HK-2 (cell line): ENCODE data around the gene MYCL.
"Not testable (repeated sequence)": the region's sequence is repeated elsewhere in the genome, so short reads cannot be mapped to it uniquely, and the experiment has no call there.

Experiments used
- DNase-seq: peaks from one replicate; pipeline ENCODE4 v3.0.0-alpha.2; 2018; ENCODE audit not compliant: unreplicated experiment

The MYCL gene

DNA sequence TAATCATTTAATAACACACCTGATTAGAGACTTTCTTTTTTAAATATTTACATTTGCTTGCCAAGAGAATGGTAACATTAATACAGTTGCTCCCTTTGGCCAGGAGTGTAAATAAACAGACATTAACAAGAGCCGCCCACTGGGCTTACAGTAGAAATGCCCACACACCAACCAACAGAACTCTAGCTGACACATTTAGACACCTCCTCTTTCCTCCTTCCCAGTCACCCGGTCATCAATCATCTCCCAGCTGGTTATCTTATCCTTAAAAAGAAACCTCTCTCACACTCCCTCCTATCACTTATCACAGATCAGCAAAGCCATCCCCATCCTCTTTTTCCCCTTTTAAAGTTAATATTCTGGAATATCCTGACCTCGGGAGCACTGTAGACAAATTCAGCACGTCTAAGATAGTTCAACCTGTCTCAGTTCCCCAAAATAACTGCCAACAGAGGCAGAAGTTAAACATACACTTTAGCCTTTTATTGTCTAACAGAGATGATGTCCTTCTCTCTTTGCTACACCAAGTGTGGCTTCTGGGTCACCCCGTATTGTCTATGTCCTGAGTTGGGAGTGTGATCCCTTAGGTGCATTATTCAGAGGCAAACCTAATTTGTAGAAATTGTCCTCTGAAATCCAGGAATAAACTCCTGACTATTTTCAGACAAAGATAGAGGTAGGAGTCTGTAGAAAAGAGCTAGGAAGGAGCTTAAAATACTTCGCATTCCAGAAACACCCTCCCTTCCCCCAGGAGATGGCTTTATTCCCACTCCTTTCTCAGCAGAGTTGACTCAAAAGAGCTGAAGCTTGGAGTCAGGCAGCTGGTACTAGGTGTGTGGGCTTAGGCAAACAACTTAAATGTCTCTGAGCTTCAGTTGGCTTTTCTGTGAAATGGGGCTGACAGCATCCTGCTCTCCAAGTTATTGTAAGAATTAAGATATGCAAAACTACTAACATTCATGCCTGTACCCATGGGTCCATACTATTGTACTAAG lies 8.8 kb downstream of the MYCL start:
- peak; percentile 40 for DNase-seq

DNA sequence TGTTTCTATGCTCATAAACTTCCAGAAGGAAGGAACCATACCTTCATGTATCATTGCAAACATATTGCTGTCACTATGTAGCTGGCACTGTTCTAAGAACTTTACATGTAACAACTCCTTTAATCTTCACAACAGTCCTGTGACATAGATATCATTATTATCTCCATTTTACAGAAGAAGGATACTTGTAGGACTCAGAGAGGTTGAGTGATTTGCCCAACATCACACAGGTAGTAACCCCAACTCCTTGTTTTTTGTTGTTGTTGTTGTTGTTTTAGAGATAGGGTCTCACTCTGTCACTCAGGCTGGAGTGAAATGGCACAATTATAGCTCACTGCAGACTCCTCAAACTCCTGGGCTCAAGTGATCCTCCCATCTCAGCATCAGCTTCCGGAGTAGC lies 10.8 kb downstream of the MYCL start:
- DNase-seq: no peak

DNA sequence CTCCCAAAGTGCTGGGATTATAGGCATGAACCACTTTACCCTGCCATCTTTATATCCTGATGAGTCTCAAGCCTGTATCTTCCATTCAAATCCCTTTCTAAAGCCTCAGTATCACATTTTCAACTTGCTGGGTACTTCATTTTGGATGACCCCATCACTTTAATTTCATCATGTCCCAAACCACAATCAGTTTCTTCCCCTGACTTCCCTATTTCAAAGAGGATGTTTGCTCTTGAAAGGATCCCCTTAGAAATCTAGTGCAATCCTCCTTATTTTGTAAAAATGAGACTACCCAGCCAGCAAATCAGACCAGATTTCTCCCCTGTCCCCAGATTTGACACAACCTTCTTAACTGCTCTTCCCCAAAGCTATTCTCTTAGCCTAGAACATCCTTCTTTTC lies 11.4 kb downstream of the MYCL start:
- no peak for DNase-seq

DNA sequence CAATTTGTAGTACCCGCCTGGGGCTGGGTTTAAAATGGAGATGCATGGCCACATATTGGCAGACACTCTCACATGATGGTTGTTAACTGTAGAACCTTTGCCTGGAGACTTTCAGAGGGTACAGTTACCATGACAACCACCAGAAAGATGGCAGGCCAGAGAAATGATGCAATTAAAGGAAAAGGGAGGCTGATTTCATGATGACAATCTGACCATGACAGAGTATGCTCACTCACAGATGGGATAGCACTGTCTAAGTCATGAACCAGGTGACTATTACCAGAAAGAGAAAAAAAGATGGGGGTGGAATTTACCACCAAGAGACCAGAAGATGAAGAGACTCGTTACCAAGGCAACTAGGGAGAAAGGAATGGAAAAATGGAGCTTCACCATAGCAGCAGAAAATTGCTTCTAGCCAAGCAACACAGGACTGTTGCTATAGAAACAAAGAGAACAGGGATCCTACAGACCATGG lies 14.9 kb downstream of the MYCL start:
- DNase-seq: no peak

DNA sequence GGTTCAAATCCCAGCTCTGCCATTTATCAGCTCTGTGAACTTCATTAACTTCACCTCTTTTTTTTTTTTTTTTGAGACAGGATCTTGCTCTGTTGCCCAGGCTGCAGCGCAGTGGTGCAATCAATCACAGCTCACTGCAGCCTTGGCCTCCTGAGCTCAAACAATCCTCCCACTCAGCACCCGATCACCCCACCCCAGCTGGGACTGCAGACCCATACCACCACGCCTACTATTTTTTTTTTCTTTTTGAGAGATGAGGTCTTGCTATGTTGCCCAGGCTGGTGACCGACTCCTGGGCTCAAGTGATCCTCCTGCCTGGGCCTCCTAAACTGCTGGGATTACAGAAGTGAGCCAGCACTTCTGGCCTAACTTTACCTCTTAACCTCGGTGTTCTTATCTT lies 16.2 kb downstream of the MYCL start:
- no peak for DNase-seq

DNA sequence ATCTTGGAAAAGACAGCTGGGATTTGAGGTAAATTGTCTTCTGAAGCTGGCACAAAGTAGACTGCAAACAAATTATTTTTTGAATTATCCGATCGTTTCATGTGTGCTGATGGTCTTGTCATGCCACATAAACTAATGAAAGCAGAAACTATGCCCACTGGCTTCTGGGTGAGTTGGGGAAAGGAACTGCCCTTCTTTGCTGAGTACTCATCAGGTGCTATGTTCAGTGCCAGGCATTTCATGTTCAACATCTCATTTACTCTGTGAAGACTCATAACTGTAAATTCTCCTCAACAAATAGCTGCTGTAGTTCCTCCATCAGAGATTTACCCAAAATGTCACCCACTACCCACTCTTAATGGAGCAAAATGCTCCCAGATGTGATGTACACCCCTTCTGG lies 19.6 kb downstream of the MYCL start:
- no peak for DNase-seq

DNA sequence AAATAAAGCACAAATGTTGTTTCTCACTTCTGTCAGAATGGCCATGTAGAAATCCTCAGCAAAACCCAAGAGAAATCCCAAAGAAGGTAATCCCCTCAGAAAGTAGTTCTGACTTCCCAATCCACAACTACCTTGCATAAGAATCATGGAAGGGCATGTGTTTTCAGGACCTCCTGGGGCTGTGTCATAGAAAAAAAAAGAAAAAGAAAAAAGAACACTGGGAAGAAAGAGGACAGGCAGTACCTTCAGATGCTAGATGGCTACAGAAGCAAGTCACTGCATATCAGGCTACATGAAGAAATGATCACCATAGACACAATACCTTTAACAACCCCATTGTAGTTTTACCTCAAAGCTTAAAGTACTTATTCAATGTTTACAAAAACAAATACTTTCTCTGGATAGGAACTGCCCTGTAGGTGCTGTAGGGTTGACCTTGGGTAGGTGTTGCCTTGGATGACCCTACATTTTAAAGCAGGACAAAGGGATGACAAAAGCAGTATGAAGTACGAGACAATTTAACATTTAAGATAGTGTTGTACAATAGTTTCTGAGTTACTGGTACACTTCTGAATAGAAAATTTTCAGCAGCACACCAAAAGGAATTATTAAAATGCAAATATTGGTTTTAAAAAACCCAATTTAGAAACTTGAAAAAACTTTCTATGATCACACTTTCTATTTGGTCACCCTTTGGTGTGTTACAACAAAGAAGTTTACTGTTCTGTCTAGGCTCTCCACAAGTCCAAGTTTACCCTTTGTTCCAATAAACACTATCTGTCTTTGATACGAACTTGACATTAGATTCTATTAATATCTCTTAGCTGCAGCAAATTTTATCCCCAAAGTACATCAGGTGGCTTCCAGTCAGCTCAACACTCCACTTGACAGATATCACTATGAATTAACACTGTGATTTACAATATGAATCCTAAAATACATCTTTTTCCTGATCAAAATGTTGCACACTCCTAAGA lies 23.4 kb downstream of the MYCL start:
- no peak for DNase-seq

DNA sequence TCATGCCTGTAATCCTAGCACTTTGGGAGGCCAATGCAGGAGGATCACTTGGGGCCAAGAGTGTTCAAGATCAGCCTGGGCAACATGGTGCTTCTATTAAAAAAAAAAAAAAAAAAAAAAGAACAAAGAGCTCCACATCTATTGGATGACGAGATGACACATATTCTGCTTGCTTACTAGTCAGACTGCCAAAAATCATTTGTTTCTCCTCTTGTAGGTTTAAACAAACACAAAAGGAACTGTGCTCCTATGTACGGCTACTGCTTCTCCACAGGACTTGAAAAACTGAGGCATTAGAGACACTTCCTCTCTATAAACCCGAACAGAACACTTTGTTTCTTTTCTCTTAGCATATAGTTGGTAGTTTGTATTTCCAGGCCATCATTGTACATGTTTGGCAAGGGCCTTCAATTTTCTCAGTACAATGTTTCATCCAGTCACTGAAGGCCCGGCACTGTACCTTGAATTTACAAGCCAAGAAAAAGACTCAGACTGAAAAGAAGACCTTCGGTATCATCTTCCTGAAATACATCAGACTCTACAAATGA lies 24.4 kb downstream of the MYCL start:
- no peak for DNase-seq

DNA sequence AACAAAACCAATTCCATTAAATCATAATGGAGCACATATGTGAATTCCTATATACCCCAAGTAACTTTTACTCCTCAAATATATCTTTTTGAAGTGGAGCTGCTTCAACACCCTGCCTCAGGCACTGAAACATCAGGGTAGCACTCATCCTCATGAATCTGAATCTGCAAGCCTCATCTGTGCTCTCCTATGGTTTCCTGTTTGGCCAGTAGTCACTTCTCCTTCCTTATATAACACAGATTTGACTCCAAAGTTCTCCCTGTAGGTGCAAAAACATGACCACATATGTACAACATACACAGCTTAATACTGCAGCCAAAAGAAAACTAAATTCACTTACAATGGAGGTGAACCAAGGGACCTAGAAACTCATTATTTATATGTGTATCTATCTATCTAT lies 25.6 kb downstream of the MYCL start:
- no peak for DNase-seq

DNA sequence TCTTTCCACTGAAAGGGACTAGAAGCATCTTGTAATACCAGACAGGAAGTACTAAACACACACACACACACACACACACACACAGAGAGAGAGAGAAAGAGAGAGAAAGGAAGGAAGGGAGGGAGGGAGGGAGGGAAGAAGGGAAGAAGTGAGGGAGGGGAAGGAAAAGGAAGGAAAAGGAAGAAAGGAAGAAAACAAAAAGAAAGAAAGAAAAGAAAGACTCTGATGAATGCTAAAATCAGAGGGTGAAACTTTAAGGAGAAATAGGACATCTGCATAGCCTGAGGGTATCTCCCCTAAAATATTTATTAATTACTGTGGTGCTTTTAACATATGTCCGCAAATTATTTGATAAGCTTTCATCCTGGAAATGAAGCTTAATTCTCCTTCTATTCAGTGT lies 29.0 kb downstream of the MYCL start:
- DNase-seq: no peak

DNA sequence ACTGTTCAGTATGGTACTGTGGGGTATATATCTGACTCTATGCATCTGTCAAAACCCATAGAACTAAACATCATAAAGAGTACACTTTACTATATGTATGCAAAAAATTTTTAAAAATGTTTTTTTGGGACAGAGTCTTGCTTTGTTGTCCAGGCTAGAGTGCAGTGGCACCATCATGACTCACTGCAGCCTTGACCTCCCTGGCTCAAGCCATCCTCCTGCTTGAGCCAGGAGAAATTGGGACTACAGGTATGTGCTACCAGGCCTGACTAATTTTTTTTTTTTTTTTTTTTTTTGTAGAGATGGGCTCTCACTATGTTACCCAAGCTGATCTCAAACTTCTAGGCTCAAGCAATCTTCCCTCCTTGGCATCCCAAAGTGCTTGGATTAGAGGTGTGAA lies 29.9 kb downstream of the MYCL start:
- no peak for DNase-seq

DNA sequence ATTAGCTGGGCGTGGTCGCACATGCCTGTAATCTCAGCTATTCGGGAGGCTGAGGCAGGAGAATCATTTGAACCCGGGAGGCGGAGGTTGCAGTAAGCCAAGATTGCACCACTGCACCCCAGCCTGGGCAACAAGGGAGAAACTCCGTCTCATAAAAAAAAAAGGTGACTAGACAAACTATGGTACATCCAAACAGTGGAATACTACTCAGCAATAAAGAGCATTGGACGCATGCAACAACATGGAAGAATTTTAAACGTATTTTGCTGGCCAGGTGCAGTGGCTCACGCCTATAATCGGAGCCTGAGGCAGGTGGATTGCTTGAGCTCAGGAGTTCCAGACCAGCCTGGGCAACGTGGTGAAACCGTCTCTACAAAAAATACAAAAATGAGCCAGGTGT lies 30.7 kb downstream of the MYCL start:
- not testable (repeated sequence) for DNase-seq

DNA sequence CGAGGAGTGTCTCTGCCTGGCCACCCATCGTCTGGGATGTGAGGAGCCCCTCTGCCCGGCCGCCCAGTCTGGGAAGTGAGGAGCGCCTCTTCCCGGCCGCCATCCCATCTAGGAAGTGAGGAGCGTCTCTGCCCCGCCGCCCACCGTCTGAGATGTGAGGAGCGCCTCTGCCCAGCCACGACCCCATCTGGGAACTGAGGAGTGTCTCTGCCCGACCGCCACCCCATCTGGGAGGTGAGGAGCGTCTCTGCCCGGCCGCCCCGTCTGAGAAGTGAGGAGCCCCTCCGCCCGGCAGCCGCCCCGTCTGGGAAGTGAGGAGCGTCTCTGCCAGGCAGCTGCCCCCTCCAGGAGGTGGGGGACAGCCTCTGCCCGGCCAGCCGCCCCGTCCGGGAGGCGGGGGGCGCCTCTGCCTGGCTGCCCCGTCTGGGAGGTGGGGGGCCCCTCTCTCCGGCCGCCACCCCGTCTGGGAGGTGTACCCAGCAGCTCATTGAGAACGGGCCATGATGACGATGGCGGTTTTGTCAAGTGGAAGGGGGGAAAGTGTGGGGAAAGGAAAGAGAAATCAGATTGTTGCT lies 32.1 kb downstream of the MYCL start:
- DNase-seq: not testable (repeated sequence)

DNA sequence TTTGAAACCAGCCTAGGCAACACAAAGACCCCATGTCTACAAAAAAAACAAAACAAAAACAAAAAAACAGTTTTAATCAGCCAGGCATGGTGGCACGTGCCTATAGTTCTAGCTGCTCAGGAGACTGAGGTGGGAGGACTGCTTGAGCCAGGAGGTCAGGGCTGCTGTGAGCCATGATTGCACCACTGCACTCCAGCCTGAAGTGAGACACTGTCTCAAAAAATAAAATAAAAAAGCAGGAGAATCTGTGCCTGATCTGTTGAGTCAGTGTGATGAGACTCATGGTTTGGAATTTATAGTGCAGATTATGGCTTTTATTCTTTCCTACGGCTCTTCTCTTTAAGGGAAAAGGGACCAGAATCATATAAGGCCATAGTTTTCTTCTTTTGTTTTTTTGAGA lies 35.0 kb downstream of the MYCL start:
- DNase-seq: no peak

DNA sequence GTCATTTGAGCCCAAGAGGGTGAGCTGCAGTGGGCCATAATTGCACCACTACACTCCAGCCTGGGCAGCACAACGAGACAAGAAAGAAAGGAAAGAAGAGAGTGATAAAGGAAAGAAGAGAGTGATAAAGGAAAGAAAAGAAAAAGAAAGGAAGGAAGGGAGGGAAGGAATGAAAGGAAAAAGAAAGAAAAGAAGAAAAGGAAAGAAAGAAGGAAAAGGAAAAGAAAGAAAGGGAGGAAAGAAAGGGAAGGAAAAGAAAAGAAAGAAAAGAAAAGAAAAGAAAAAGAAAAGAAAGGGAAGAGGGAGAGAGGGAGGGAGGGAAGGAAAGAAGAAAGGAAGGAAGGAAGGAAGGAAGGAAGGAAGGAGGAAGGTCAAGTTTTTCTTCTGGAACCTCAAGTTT lies 36.0 kb downstream of the MYCL start:
- no peak for DNase-seq

DNA sequence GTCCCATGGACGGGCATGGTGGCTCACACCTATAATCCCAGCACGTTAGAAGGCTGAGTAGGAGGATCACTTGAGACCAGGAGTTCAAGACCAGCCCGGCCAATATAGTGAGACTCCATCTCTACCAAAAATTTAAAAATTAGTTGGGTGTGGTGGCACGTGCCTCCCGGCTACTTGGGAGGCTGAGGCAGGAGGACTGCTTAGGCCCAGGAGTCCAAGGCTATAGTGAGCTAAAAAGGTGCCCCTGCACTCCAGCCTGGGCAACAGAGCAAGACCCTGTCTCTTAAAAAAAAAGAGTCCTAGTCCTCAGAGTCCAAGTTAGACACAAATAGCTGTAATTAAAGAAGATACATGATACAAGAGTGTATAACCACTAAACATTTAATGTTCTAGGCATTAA lies 38.5 kb downstream of the MYCL start:
- no peak for DNase-seq

DNA sequence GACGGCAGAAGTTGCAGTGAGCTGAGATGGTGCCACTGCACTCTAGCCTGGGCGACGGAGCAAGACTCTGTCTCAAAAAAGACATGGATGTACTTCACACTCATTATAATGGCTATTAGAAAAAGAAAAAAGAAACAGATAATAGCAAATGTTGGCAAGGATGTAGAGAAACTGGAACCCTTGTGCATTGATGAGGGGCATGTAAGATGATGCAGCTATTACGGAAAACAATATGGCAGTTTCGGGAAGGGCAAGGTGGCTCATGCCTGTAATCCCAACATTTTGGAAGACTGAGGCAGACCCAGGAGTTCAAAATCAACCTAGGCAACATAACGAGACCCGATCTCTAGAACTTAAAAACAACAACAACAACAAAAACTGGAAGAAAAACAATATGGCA lies 40.7 kb downstream of the MYCL start:
- no peak for DNase-seq

DNA sequence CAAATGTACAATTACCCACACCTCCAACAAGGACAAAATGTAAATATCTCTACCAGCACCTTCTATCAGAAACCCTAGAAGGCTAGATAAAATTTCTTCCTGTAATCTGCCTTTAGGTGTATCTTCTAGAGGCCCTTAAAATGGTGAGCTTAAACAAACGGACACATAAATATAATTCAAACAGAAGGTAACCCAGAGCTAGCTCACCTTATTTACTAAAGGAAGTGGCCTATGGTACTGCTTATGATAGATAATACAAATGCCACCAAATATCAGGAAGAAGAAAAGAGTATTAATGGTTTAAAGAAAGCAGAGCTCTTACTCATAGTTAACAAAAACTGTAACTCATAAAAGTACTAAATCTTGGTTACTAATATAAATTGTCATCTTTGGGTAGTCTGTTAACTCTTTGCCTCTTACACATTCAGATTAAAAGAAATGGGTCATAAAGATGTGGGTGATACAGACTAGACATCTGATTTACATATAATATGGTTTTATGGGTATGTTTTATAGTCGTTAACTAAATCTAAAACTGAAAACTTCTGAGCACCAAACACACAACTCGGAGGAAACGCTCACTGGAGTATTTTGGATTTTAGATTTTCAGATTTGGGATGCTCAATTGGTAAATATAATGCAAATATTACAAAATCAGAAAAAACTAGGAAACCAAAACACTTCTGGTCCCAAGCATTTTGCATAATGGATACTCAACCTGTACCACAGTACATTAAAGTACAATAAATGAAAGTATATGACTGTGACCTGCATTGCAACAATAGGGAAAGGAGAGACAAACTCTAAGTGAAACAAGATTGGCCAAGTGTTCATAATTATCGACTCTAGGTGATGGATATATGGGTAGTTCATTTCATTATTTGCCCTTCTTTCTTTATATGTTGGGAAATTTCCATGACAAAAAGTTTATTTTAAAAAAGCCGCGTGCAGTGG lies 41.6 kb downstream of the MYCL start:
- DNase-seq: no peak

DNA sequence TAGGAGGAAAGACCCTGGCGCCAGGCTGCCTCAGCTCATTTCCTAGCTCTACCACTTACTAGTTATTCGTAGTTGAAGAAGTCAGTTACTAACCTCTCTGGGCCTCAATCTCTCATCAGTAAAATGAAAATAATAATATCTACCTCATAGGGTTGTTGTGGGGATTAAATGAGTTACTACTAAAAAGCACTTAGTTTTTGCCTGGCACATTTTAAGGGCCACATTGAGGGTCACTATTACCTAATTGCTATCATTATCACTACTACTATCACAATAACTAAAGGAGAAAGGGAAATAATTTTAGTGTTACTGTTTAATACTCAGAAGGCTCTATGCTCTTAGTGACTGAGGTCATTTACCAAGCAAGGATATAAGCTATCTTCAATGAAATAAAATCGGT lies 43.4 kb downstream of the MYCL start:
- DNase-seq: no peak

DNA sequence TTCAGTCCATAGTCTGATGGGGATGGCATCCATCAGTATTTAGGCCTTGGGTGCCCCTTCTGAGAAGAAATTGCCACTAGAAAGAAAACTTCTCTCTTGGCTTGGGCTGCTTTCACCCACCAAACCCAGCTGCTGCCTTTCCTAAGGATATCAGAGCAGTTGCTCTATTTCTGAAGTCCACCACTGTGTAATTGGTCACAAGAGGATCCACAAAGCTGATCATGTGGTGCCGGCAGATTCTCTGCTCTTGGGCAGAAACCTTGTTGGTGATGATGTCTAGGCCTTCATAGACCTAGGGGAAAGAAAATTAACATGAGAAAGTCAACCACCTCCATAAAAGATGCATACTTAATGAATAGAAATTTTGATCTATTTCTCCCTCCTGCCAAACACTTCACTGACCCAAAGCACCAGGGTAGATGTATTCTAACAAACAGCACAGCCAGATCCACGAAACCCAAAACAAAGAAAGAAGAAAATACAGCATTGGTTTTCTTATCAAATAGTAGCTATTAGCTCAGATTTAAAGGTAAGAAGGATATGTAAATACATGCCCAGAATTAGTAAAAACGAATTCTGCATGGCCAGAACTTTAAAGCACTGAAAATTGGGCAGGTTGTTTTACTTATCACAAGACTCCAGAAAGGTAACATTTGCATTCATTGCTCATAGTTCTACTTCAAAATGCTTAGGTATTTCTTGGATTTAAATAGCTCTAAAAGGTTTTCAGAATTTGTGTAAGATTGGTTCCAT lies 44.4 kb downstream of the MYCL start:
- no peak for DNase-seq
